ENCODE data around the gene IL36G.

IL36G gene

DNA sequence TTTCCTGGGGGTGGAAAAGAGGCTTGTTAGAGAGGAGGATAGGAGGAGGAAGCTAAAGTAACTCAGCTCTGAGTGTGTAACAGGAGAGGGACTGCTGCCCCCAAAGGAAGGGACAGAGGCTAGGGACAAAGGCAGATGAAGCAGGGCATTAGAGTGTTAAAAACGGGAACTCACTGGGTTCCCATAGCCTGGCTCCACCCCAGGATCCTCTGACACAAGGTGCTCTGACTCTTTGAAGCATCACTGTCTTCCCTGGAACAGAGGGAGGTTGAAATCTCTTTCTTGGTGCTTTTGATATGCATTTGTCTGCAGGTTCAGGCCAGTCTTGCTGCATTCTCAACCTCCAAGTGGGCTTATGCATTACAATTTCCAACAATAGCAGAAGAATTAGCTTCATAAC lies 50.3 kb downstream of the IL36G start:
- Histone ChIP-seq H4K20me1 (ENCODE audit: insufficient read depth, low read length) (no peaks in the 10 kb centered on the region), H3K9me3 (replicated peaks; ENCODE audit: insufficient read depth, low read length) (no peaks in the 10 kb centered on the region), H3F3A (ENCODE audit: insufficient read depth, low read length) (no peaks in the 10 kb centered on the region), H3K4me2 (ENCODE audit: low read depth, low read length) (no peak overlapping the region), H3K4me3 (ENCODE audit: low read length) (no peak overlapping the region), H3K27me3 (replicated peaks; ENCODE audit: insufficient read depth, low read length) (no peaks in the 10 kb centered on the region), H3K9ac (ENCODE audit: low read length) (no peak overlapping the region), H3K79me2 (ENCODE audit: low read length) (no peaks in the 10 kb centered on the region), H2AFZ (ENCODE audit: low read length) (no peak overlapping the region), H3K36me3 (replicated peaks; ENCODE audit: insufficient read depth, low read length) (no peaks in the 10 kb centered on the region), H3K27ac (ENCODE audit: low read length) (no peak overlapping the region), H3K4me1 (ENCODE audit: low read length) (no peaks in the 10 kb centered on the region), H3K9me2 (replicated peaks; ENCODE audit: insufficient read depth, low read length) (no peaks in the 10 kb centered on the region)
- TF ChIP-seq EZH2phosphoT487 (IDR thresholded peaks at IDR 0.05; ENCODE audit: low read length) (no peak), EZH2 (optimal IDR thresholded peaks at IDR 0.05; ENCODE audit: low read depth, low read length) (no peak)
- TF ChIP-seq, protein P1, sequence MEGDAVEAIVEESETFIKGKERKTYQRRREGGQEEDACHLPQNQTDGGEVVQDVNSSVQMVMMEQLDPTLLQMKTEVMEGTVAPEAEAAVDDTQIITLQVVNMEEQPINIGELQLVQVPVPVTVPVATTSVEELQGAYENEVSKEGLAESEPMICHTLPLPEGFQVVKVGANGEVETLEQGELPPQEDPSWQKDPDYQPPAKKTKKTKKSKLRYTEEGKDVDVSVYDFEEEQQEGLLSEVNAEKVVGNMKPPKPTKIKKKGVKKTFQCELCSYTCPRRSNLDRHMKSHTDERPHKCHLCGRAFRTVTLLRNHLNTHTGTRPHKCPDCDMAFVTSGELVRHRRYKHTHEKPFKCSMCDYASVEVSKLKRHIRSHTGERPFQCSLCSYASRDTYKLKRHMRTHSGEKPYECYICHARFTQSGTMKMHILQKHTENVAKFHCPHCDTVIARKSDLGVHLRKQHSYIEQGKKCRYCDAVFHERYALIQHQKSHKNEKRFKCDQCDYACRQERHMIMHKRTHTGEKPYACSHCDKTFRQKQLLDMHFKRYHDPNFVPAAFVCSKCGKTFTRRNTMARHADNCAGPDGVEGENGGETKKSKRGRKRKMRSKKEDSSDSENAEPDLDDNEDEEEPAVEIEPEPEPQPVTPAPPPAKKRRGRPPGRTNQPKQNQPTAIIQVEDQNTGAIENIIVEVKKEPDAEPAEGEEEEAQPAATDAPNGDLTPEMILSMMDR (IDR thresholded peaks at IDR 0.05; ENCODE audit: low read length), result no peak
- no peak for DNase-seq

DNA sequence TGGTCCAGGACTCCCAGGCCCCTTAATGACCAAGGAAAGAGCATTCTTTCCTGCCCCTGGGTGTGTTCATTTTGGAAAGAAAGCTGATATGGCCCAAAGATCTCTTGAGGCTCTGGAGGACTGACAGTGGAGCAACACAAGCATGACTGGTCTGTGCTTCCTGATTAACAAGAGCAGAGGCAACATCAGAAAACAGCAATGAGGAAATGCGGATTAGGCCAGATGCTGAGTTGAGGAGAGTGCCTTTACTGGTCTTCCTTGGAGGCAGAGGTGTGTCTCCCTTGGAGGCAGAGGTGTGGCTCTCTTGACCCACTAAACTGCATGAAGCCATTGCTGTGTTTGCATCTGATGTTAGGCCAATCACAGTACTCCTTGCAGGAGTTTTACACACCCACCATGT lies 54.9 kb downstream of the IL36G start:
- no peak overlapping the region for H3K9ac ChIP-seq (ENCODE audit: low read length)
- H3K4me1 ChIP-seq (ENCODE audit: low read length), result no peaks in the 10 kb centered on the region
- no peak overlapping the region for H3K4me2 ChIP-seq (ENCODE audit: low read depth, low read length)
- TF ChIP-seq EZH2phosphoT487 (IDR thresholded peaks at IDR 0.05; ENCODE audit: low read length) (no peak), EZH2 (optimal IDR thresholded peaks at IDR 0.05; ENCODE audit: low read depth, low read length) (no peak)
- TF ChIP-seq, protein P1 (IDR thresholded peaks at IDR 0.05; ENCODE audit: low read length), result no peak
- H3K9me2 ChIP-seq (replicated peaks; ENCODE audit: insufficient read depth, low read length), result no peaks in the 10 kb centered on the region
- H4K20me1 ChIP-seq (ENCODE audit: insufficient read depth, low read length), result no peaks in the 10 kb centered on the region
- H3K27me3 ChIP-seq (replicated peaks; ENCODE audit: insufficient read depth, low read length), result no peaks in the 10 kb centered on the region
- H2AFZ ChIP-seq (ENCODE audit: low read length), result no peak overlapping the region
- no peak overlapping the region for H3K27ac ChIP-seq (ENCODE audit: low read length)
- no peaks in the 10 kb centered on the region for H3K79me2 ChIP-seq (ENCODE audit: low read length)
- no peak for DNase-seq
- no peaks in the 10 kb centered on the region for H3F3A ChIP-seq (ENCODE audit: insufficient read depth, low read length)
- no peaks in the 10 kb centered on the region for H3K9me3 ChIP-seq (replicated peaks; ENCODE audit: insufficient read depth, low read length)
- H3K36me3 ChIP-seq (replicated peaks; ENCODE audit: insufficient read depth, low read length), result no peaks in the 10 kb centered on the region
- H3K4me3 ChIP-seq (ENCODE audit: low read length), result no peak overlapping the region

DNA sequence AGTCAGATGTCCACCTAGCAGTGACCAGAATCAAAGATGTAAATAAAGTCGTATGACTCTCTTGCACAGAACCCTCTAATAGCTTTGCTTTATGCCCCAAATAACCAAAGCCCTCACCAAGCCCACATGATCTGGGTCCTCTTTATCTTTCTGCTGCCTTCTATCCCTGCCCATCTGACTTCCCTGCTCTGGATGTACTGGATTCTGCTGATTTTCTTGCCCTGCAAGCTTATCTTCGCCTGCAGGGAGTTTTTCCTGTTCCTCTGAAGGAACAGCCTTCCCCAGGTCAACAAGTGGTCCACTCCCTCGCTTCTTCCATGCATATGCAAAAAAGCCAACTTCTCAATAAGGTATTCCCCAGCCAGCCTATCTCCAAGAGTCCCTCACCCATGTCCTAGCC lies 56.2 kb downstream of the IL36G start:
- TF ChIP-seq, protein P1 (IDR thresholded peaks at IDR 0.05; ENCODE audit: low read length), result no peak
- TF ChIP-seq EZH2 (optimal IDR thresholded peaks at IDR 0.05; ENCODE audit: low read depth, low read length) (no peak), EZH2phosphoT487 (IDR thresholded peaks at IDR 0.05; ENCODE audit: low read length) (no peak)
- Histone ChIP-seq H4K20me1 (ENCODE audit: insufficient read depth, low read length) (no peaks in the 10 kb centered on the region), H3K4me2 (ENCODE audit: low read depth, low read length) (no peak overlapping the region), H3K4me1 (ENCODE audit: low read length) (no peaks in the 10 kb centered on the region), H3K36me3 (replicated peaks; ENCODE audit: insufficient read depth, low read length) (no peaks in the 10 kb centered on the region), H3K9me3 (replicated peaks; ENCODE audit: insufficient read depth, low read length) (no peaks in the 10 kb centered on the region), H3K9me2 (replicated peaks; ENCODE audit: insufficient read depth, low read length) (no peaks in the 10 kb centered on the region), H3K4me3 (ENCODE audit: low read length) (no peak overlapping the region), H3K27me3 (replicated peaks; ENCODE audit: insufficient read depth, low read length) (no peaks in the 10 kb centered on the region), H3K9ac (ENCODE audit: low read length) (no peak overlapping the region), H3K79me2 (ENCODE audit: low read length) (no peaks in the 10 kb centered on the region), H3F3A (ENCODE audit: insufficient read depth, low read length) (no peaks in the 10 kb centered on the region), H3K27ac (ENCODE audit: low read length) (no peak overlapping the region), H2AFZ (ENCODE audit: low read length) (no peak overlapping the region)
- no peak for DNase-seq
